DMS79 (cell line): ENCODE measurements around the gene KCNG3.

ENCODE experiments used
- DNase-seq: peaks from one replicate; lab custom pipeline; 2025; lab: John Stamatoyannopoulos, UW

The KCNG3 gene

DNA sequence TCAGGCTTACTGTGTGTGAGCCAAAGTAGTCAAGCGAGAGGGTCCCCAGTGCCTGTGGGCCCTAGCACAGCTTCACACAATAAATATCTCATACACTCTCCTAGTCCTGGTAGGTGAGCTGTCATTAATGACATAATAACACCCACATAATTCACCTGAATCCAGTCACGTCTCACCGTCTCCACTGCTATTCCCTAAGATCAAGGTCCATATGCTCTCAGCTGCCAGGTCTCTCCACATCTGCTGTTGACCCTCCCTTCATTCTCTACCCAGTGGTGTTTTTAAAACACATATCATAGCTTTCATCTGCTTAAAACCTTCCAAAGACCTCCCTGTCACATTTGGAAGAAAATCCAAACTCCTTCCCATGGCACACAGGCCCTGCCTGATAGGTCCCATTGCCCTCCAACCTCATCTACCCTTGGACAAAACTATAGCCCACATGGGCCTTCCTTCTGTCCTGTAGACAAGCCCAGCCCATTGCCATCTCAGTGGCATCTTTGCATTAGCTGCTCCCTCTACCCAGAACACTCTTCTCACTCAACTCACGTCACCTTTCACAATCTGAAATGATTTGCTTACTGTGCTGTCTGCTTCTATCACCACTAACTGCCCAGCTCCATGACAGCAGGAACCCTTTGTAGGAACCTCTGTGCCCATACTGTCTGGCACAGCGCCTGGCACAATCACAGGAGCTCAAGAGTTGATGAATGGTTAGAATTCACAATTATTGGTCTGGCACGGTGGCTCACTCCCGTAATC, 7.5 kb downstream of the KCNG3 start:
- DNase-seq = no peak

- DNase-seq = no peak
Observed at GRCh38 chr2:42480402-42480801, 13.4 kb downstream of the KCNG3 start.

DNA sequence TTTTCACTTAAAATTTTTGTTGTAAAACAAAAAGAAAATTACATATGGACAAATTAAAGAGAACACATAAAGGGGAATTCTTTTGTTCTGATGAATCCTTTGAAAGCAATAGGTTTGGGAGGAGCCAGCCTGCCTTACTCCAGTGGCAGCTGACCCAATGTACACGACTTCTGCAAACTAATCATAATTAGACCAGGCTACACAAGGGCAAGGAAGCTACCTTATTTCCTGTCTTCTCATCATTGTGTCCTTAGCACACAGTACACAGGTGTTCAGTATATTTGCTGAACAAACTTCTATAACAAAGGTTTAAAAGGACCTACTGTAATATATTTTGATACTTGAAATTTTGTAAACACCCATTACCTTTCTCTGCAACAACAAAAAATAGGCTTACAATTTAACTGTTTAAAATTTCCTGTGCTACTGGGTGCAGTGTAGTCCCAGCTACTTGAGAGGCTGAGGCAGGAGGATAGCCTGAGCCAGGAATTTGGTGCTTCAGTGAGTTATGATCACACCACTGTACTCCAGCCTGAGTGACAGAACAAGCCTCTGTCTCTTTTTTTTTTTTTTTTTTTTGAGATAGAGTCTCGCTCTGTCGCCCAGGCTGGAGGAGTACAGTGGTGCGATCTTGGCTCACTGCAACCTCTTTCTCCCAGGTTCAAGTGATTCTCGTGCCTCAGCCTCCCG, 18.9 kb downstream of the KCNG3 start:
- DNase-seq = no peak

GRCh38 chr2:42470706-42471105, 23.1 kb downstream of the KCNG3 start:
- DNase-seq = no peak

- DNase-seq = no peak
Observed at GRCh38 chr2:42464631-42465030, 29.2 kb downstream of the KCNG3 start.

- DNase-seq = no peak
Observed at GRCh38 chr2:42463570-42463969, 30.2 kb downstream of the KCNG3 start.

- no peak for DNase-seq
Observed at GRCh38 chr2:42459296-42459695, 34.5 kb downstream of the KCNG3 start.

DNA sequence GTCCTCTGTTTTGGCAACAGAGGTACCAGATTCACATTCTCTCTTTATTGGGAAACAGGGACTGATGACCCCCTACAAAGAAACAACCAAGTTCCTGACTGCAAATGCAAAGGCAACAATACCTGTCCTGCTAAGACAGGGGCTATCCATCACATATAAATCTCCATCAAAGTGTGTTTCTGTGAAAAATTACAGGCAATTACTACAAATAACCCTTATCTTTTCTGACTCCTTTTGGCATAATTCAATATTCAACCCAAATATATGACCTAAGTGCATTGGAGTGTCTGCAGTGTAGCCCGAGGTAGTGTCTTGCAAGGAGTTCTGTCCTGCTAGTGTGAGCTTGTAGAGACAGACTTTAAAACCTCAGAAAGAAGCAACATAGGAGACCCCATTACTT, 35.4 kb downstream of the KCNG3 start:
- DNase-seq = no peak

GRCh38 chr2:42457011-42457410, 36.8 kb downstream of the KCNG3 start:
- no peak for DNase-seq

- DNase-seq = no peak
Observed at GRCh38 chr2:42456126-42456839, 37.5 kb downstream of the KCNG3 start.

DNA sequence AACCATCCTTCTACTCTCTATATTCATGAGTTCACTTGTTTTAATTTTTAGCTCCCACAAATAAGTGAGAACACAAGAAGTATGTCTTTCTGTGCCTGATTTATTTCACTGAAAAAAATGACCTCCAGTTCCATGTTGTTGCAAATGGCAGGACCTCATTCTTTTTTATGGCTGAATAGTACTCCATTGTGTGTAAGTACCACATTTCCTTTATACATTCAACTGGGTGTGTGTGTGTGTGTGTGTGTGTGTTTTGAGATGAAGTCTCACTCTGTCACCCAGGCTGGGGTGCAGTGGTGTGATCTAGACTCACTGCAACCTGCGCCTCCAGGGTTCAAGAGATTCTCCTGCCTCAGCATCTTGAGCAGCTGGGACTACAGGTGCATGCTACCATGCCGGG, 41.2 kb downstream of the KCNG3 start:
- DNase-seq = no peak

GRCh38 chr2:42450136-42450535, 43.6 kb downstream of the KCNG3 start:
- DNase-seq = no peak

DNA sequence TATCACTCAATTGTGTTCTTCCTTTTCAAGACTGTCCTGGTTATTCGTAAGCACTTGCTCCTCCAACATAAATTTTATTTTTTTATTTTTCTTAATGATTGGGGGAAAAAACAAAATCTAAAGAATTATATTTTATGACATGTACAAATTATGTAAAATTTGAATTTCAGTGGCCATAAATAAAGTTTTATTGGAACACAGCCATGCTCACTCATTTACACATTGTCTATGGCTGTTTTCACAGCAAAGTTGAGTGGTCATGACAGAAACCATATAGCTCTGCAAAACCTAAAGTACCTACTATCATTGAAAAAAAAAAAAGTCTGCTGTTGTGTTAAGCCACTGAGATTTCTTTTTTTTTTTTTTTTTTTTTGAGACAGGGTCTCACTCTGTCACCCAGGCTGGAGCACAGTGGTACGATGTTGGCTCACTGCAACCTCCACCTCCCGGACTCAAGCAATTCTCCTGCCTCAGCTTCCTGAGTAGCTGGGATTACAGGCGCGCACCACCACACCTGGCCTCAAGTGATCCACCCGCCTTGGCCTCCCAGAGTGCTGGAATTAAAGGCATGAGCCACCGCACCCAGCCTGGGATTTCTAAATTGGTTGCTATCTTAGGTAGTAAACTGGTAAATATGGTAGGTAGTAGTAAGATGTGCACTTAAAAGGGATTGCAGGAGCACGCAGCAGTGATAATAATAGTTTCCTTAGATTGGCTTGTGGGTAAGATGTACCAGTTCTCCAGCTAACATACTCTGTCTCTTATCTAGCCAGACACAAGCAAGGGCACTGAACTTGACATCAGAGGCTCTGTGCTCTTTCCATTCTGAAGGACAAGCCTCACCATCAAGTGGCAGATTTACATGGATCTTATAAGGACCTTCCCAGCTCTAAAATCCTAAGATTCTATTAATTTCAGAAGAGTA, 44.4 kb downstream of the KCNG3 start:
- no peak for DNase-seq

DNA sequence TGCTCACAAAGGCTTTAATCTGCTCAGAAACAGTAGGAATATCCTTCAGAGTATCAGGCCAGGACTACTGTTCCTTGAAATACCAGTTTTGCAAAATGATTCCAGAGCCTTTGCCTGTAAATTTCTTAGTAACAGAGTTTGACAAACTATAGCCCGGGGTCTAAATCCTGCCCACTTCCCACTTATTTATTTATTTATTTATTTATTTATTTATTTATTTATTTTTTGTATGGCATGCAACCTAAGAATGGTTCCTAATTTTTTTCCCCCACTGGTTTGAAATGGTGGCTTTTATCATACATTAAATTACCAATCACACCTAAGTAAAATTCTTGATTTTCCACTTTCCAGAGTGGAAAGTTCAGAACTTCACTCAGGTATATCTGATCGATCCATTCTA, 45.6 kb downstream of the KCNG3 start:
- DNase-seq = no peak

GRCh38 chr2:42446503-42447271, 47.1 kb downstream of the KCNG3 start:
- DNase-seq = peak; percentile 47

GRCh38 chr2:42443718-42444399, 49.9 kb downstream of the KCNG3 start:
- peak; percentile 59 for DNase-seq

- no peak for DNase-seq
Observed at GRCh38 chr2:42442774-42443173, 51.0 kb downstream of the KCNG3 start.

GRCh38 chr2:42438685-42439084, 55.1 kb downstream of the KCNG3 start:
- no peak for DNase-seq

DNA sequence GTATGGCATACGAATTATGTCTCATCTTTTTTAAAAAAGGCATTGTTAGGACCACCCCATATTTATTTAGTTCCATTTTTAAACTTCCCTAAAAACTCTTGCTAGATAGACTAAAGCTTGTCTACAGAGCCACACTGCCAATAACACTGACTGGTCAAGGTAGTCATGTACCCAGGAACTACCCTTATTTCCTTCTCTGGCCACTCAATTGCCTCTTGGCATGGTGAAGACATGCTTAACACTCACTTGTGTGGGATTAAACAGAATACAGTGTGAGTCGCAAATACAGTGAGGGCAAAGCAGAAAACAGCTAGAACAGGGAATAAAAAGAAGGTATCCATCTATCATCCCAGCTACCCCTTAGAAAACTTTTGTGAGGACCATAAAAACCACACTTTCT, 57.4 kb downstream of the KCNG3 start:
- DNase-seq = no peak

GRCh38 chr2:42435628-42436027, 58.2 kb downstream of the KCNG3 start:
- DNase-seq = no peak

DNA sequence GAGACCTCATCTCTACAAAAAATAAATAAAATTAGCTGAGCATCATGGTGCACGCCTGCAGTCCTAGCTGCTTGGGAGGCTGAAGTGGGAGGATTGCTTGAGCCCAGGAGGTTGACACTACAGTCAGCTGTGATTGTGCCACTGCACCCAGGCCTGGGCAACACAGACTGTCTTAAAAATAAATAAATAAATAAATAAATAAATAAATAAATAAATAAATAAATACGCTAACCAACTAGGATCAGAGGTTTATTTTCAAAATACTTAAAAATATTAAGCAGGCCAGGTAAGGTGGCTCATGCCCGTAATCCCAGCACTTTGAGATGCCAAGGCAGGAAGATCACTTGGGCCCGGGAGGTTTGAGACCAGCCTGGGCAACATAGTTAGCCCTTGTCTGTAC, 63.6 kb downstream of the KCNG3 start:
- no peak for DNase-seq
